Caco-2 (cell line): ENCODE measurements around the gene RHOBTB1. TPM values are rescaled to one million over a fixed set of nuclear protein-coding genes. Genes with fewer than 3 reads are reported as not detected.

ENCODE experiments used
- BruUV-seq: library from RNA; stranded (reverse); fragments of 400-500 nt; replicated peaks from 2 replicates; lab custom pipeline; 2021; lab: Mats Ljungman, UMichigan
- CTCF ChIA-PET: fragments of 300-600 bp; sonication (Branson Sonifier 250); formaldehyde crosslinking; loops from one replicate; lab custom pipeline; 2022; ENCODE audit warnings: antibody characterized with exemption; lab: Charles Lee
- POLR2A ChIA-PET: fragments of 300-600 bp; sonication (Branson Sonifier 250); formaldehyde crosslinking; loops from one replicate; lab custom pipeline; 2022; ENCODE audit warnings: antibody characterized with exemption; lab: Charles Lee
- DNase-seq, 2 experiments: peaks; one replicate each; pipeline versions ENCODE4 v3.0.0 to v3.0.0-alpha.2; 2020 to 2022
- H3K27me3 ChIP-seq: replicated peaks from 2 replicates; pipeline ENCODE4 v1.6.0; 2011; ENCODE audit warnings: low read length; ENCODE audit not compliant: control insufficient read depth, insufficient read depth
- H3K36me3 ChIP-seq: 2 replicates; pipeline ENCODE4 v1.5.1; 2011; ENCODE audit warnings: low read length; ENCODE audit not compliant: control insufficient read depth, insufficient read depth
- H3K4me1 ChIP-seq: fragments of 250-450 bp; sonication (Bioruptor Pico); 2 replicates; pipeline ENCODE4 v1.5.1; 2020; ENCODE audit warnings: mild to moderate bottlenecking
- H3K4me3 ChIP-seq: 2 replicates; pipeline ENCODE4 v1.5.1; 2011; ENCODE audit warnings: low read depth, mild to moderate bottlenecking, control low read depth, low read length
- H3K9me3 ChIP-seq: fragments of 250-450 bp; sonication (Bioruptor Pico); 2 replicates; pipeline ENCODE4 v1.5.1; 2020; ENCODE audit warnings: mild to moderate bottlenecking, moderate library complexity
- H3K27ac Mint-ChIP-seq: one replicate; pipeline ENCODE4 v1.8.0; 2022; ENCODE audit warnings: mixed read lengths; ENCODE audit not compliant: unreplicated experiment
- H3K27me3 Mint-ChIP-seq: one replicate; pipeline ENCODE4 v1.8.0; 2022; ENCODE audit warnings: mixed read lengths; ENCODE audit not compliant: insufficient read depth, unreplicated experiment
- H3K36me3 Mint-ChIP-seq: one replicate; pipeline ENCODE4 v1.8.0; 2022; ENCODE audit warnings: mild to moderate bottlenecking, mixed read lengths; ENCODE audit not compliant: insufficient read depth, unreplicated experiment
- H3K4me1 Mint-ChIP-seq: one replicate; pipeline ENCODE4 v1.8.0; 2022; ENCODE audit warnings: low read depth, mixed read lengths; ENCODE audit not compliant: unreplicated experiment
- H3K4me3 Mint-ChIP-seq: one replicate; pipeline ENCODE4 v1.8.0; 2022; ENCODE audit warnings: mild to moderate bottlenecking, moderate library complexity, mixed read lengths; ENCODE audit not compliant: unreplicated experiment
- H3K9me3 Mint-ChIP-seq: one replicate; pipeline ENCODE4 v1.8.0; 2022; ENCODE audit warnings: mixed read lengths; ENCODE audit not compliant: unreplicated experiment
- intact Hi-C: fragments of 100-400 bp; cut with micrococcal nuclease; formaldehyde crosslinking; loops from one replicate; pipeline ENCODE4 v1.10.0; 2022; ENCODE audit not compliant: unreplicated experiment
- total RNA-seq: library from RNA; stranded (reverse); gene quantifications from 2 replicates; pipeline ENCODE4 v1.2.3, GENCODE V29; 2022
- TF ChIP-seq, protein P1 (sequence below), 2 experiments: fragments of 200-600 bp in 1 of 2; IDR thresholded peaks; 1 replicate in 1 of 2; 2 replicates in 1 of 2; pipeline versions ENCODE4 v1.5.1 to v1.8.0; 2011 to 2022; ENCODE audit warnings: antibody characterized with exemption in 1 of 2, control low read depth in 1 of 2, inconsistent platforms in 1 of 2, low read depth in 1 of 2, low read length in 1 of 2, mild to moderate bottlenecking in 1 of 2, moderate library complexity in 1 of 2; ENCODE audit not compliant: insufficient read depth in 1 of 2, severe bottlenecking in 1 of 2, unreplicated experiment in 1 of 2

RHOBTB1 gene
- total RNA-seq, 1 experiment from 2014 or later = 19.9 TPM

DNA sequence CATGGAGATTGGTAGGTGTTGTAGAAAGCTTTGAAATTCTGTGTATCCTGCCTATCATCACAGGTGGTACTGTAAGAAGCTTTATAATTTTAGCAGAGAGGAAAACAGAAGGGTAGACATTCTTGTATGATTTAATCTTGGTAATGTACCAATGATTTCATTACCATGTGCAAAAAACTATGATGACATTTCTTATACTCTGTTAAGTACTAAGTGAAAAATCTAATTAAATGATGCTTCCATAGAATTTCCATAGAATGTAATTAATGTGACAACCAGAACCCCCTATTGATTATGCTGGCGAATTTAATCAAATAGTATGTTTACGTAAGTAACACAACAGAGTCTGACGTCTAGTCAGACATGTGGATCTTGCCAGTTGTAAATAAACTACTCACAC lies 16.0 kb upstream of the RHOBTB1 start:
- H3K27ac Mint-ChIP-seq = no peak overlapping the region

DNA sequence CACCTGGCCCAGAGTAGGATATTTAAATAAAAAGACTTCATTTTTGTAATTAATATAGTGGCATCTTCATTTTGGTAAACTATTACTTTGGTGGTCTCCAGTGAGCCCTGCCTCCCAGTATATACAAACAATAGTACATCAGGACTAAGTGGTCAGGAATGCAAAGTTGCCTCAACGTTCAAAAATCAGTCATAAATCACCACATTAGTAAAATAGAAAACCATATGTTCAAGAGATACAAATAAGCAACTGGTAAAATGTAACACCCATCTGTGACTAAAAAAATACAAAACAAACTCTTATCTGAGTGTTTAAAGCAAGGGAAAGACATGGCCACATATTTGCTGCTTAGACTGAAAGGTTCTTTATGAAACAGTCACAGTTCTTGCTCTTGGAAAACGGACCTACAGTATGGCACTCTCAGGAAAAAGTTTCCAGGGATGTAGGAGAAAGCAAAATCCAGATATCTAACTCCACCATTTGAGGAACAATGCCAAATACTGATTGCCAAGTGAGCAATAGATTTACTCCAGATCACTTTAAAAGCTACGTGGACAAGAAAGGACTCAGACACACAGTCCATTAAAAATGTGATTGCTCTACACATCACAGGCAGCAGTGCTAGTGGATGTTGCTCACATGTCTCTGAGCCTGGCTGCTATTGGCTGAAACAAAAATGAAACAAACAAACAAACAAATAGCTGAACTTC lies 15.1 kb upstream of the RHOBTB1 start:
- H3K4me1 Mint-ChIP-seq = peaks cover 7% of the 10 kb centered on the region
- Histone ChIP-seq H3K9me3 (no peaks in the 10 kb centered on the region), H3K4me3 (no peak overlapping the region), H3K4me1 (peaks cover 6% of the 10 kb centered on the region; the same call in 1 of the 2 replicates), H3K27me3 (no peaks in the 10 kb centered on the region), H3K36me3 (no peaks in the 10 kb centered on the region)
- no peak for DNase-seq
- H3K27ac Mint-ChIP-seq = no peak overlapping the region
- H3K9me3 Mint-ChIP-seq = no peaks in the 10 kb centered on the region
- intact Hi-C loops = no loop called here
- ChIA-PET POLR2A (no interaction called here), CTCF (no interaction called here)
- BruUV-seq = no TSS peak
- no peak overlapping the region for H3K4me3 Mint-ChIP-seq
- TF ChIP-seq, protein P1, sequence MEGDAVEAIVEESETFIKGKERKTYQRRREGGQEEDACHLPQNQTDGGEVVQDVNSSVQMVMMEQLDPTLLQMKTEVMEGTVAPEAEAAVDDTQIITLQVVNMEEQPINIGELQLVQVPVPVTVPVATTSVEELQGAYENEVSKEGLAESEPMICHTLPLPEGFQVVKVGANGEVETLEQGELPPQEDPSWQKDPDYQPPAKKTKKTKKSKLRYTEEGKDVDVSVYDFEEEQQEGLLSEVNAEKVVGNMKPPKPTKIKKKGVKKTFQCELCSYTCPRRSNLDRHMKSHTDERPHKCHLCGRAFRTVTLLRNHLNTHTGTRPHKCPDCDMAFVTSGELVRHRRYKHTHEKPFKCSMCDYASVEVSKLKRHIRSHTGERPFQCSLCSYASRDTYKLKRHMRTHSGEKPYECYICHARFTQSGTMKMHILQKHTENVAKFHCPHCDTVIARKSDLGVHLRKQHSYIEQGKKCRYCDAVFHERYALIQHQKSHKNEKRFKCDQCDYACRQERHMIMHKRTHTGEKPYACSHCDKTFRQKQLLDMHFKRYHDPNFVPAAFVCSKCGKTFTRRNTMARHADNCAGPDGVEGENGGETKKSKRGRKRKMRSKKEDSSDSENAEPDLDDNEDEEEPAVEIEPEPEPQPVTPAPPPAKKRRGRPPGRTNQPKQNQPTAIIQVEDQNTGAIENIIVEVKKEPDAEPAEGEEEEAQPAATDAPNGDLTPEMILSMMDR (IDR thresholded peaks at IDR 0.05; ENCODE audit: insufficient read depth in 1 of 2, low read depth in 1 of 2, low read length in 1 of 2, severe bottlenecking in 1 of 2, unreplicated experiment in 1 of 2) = no peak
- H3K36me3 Mint-ChIP-seq = no peaks in the 10 kb centered on the region
- no peaks in the 10 kb centered on the region for H3K27me3 Mint-ChIP-seq

More for the DNA sequence above, 16.0 kb upstream of the RHOBTB1 start:
- CTCF ChIA-PET = interaction anchor here (0.6 kb wide), 1 partner anchor 143 kb away, joined by 3 read pairs; no protein-coding TSS in a partner anchor
- Mint-ChIP-seq H3K27me3 (no peaks in the 10 kb centered on the region), H3K36me3 (no peaks in the 10 kb centered on the region), H3K4me1 (peaks cover 7% of the 10 kb centered on the region), H3K4me3 (no peak overlapping the region), H3K9me3 (no peaks in the 10 kb centered on the region)
- TF ChIP-seq, protein P1 (IDR thresholded peaks at IDR 0.05; ENCODE audit: insufficient read depth in 1 of 2, low read depth in 1 of 2, low read length in 1 of 2, severe bottlenecking in 1 of 2, unreplicated experiment in 1 of 2) = no peak
- POLR2A ChIA-PET = no interaction called here
- no TSS peak for BruUV-seq
- intact Hi-C loops = loop anchor here (10.0 kb wide), 1 partner anchor 515 kb away; no protein-coding TSS in a partner anchor
- Histone ChIP-seq H3K36me3 (no peaks in the 10 kb centered on the region), H3K27me3 (no peaks in the 10 kb centered on the region), H3K9me3 (no peaks in the 10 kb centered on the region), H3K4me3 (no peak overlapping the region), H3K4me1 (peaks cover 6% of the 10 kb centered on the region; the same call in 1 of the 2 replicates)
- no peak for DNase-seq

DNA sequence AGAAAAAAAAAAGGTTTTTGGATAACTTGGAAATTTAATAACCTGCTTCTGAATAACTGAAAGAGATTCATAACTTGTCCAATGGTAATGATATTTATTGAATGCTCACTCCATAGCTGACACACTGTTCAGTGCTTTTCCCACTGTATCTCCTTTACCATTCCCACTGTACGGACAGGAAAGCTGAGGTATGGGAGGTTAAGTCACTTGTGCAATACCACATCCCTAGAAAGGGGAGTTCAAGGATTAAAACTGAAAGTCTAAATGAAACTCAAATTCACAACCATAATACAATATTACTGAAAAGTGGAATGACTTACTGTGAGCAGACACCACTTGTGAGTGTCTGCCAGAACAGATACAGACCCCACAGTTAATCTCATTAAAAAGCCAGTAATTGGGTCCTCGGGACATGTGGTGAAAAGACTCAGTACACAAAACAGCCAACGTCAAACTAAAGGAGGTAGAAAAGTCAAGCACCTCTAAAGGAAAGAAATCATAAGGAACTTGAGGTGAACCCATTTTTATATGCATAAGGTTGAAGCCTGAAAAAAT lies 13.8 kb upstream of the RHOBTB1 start:
- no peaks in the 10 kb centered on the region for H3K36me3 ChIP-seq
- ChIA-PET CTCF (no interaction called here), POLR2A (no interaction called here)
- no peak for DNase-seq
- no peak overlapping the region for H3K27ac Mint-ChIP-seq
- no peak overlapping the region for H3K4me3 ChIP-seq
- BruUV-seq = no TSS peak
- H3K27me3 Mint-ChIP-seq = no peaks in the 10 kb centered on the region
- no peaks in the 10 kb centered on the region for H3K36me3 Mint-ChIP-seq
- TF ChIP-seq, protein P1 (IDR thresholded peaks at IDR 0.05; ENCODE audit: insufficient read depth in 1 of 2, low read depth in 1 of 2, low read length in 1 of 2, severe bottlenecking in 1 of 2, unreplicated experiment in 1 of 2) = no peak
- H3K9me3 ChIP-seq = no peaks in the 10 kb centered on the region
- no peaks in the 10 kb centered on the region for H3K9me3 Mint-ChIP-seq
- intact Hi-C loops = no loop called here
- H3K4me1 ChIP-seq = peaks cover 6% of the 10 kb centered on the region; the same call in 1 of the 2 replicates
- H3K4me3 Mint-ChIP-seq = no peak overlapping the region
- H3K4me1 Mint-ChIP-seq = peaks cover 7% of the 10 kb centered on the region
- no peaks in the 10 kb centered on the region for H3K27me3 ChIP-seq
